GM23338 (cell line): Measurements from ENCODE around the gene LPP.

Experiments used
- CREB1 ChIP-seq: fragments of 250-450 bp; sonication (Bioruptor Pico); IDR thresholded peaks from 2 replicates; pipeline ENCODE4 v1.5.0; 2020; ENCODE audit warnings: low read depth, mild to moderate bottlenecking, moderate library complexity
- CTCF ChIP-seq, 2 experiments: fragments of 200-600 bp in 1 of 2; sonication (generic) in 1 of 2; conservative IDR thresholded peaks; 2 replicates each; pipeline versions ENCODE4 v1.5.1 to v1.6.1; 2016 to 2017; ENCODE audit warnings: antibody characterized with exemption in 2 of 2, low read depth in 2 of 2, mild to moderate bottlenecking in 2 of 2, moderate library complexity in 1 of 2
- EZH2 ChIP-seq: fragments of 200-600 bp; sonication (generic); IDR thresholded peaks from one replicate; pipeline ENCODE4 v1.8.0; 2017; ENCODE audit warnings: antibody characterized with exemption, mild to moderate bottlenecking, low read depth; ENCODE audit not compliant: unreplicated experiment
- EZH2phosphoT487 ChIP-seq: fragments of 200-600 bp; sonication (generic); IDR thresholded peaks from one replicate; pipeline ENCODE4 v1.8.1; 2018; ENCODE audit warnings: antibody characterized with exemption; ENCODE audit not compliant: unreplicated experiment
- JUNB ChIP-seq: IDR thresholded peaks from one replicate; pipeline ENCODE4 v1.6.1; 2016; ENCODE audit warnings: antibody characterized with exemption; ENCODE audit not compliant: unreplicated experiment
- POLR2AphosphoS5 ChIP-seq: IDR thresholded peaks from 2 replicates; pipeline ENCODE4 v1.6.1; 2016; ENCODE audit warnings: antibody characterized with exemption, low read depth
- STAT1 ChIP-seq: IDR thresholded peaks from one replicate; pipeline ENCODE4 v1.6.1; 2016; ENCODE audit warnings: antibody characterized with exemption; ENCODE audit not compliant: unreplicated experiment
- ZNF114 ChIP-seq: fragments of 250-450 bp; sonication (Bioruptor Pico); IDR thresholded peaks from 2 replicates; pipeline ENCODE4 v1.5.0; 2020; ENCODE audit warnings: mild to moderate bottlenecking, moderate library complexity
- TF ChIP-seq, protein P1 (sequence below): IDR thresholded peaks from one replicate; pipeline ENCODE4 v1.6.1; 2018; ENCODE audit warnings: antibody characterized with exemption; ENCODE audit not compliant: unreplicated experiment

- no peak for TF ChIP-seq JUNB
- TF ChIP-seq CTCF (conservative IDR thresholded peaks at IDR 0.05; ENCODE audit: low read depth in 2 of 2), result no peak
- TF ChIP-seq, protein P1, sequence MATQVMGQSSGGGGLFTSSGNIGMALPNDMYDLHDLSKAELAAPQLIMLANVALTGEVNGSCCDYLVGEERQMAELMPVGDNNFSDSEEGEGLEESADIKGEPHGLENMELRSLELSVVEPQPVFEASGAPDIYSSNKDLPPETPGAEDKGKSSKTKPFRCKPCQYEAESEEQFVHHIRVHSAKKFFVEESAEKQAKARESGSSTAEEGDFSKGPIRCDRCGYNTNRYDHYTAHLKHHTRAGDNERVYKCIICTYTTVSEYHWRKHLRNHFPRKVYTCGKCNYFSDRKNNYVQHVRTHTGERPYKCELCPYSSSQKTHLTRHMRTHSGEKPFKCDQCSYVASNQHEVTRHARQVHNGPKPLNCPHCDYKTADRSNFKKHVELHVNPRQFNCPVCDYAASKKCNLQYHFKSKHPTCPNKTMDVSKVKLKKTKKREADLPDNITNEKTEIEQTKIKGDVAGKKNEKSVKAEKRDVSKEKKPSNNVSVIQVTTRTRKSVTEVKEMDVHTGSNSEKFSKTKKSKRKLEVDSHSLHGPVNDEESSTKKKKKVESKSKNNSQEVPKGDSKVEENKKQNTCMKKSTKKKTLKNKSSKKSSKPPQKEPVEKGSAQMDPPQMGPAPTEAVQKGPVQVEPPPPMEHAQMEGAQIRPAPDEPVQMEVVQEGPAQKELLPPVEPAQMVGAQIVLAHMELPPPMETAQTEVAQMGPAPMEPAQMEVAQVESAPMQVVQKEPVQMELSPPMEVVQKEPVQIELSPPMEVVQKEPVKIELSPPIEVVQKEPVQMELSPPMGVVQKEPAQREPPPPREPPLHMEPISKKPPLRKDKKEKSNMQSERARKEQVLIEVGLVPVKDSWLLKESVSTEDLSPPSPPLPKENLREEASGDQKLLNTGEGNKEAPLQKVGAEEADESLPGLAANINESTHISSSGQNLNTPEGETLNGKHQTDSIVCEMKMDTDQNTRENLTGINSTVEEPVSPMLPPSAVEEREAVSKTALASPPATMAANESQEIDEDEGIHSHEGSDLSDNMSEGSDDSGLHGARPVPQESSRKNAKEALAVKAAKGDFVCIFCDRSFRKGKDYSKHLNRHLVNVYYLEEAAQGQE, result no peak
- no peak for TF ChIP-seq POLR2AphosphoS5
- no peak for TF ChIP-seq EZH2
- TF ChIP-seq CREB1, result no peak
- TF ChIP-seq STAT1, result no peak
- TF ChIP-seq ZNF114 (CRISPR knock-in tag), result no peak
- no peak for TF ChIP-seq EZH2phosphoT487
Observed at GRCh38 chr3:188728371-188728896, 574.5 kb downstream of the LPP start.
